Endodermal cell (in vitro differentiated cells): ENCODE measurements around the gene PLEKHA8. TPM values are rescaled to one million over a fixed set of nuclear protein-coding genes. Genes with fewer than 3 reads are reported as not detected.

ENCODE experiments used
- DNase-seq: peaks from one replicate; pipeline ENCODE4 v3.0.0-alpha.2; 2017
- H3K27ac ChIP-seq: 2 replicates; pipeline ENCODE4 v1.5.1; 2013; ENCODE audit warnings: mild to moderate bottlenecking, low read depth, low read length, moderate library complexity
- H3K27me3 ChIP-seq: 2 replicates; pipeline ENCODE4 v1.6.1; 2013; ENCODE audit warnings: mild to moderate bottlenecking, low read length, moderate library complexity; ENCODE audit not compliant: insufficient read depth, control insufficient read depth, poor library complexity, severe bottlenecking
- H3K36me3 ChIP-seq: 2 replicates; pipeline ENCODE4 v1.7.0; 2013; ENCODE audit warnings: mild to moderate bottlenecking, low read length, moderate library complexity; ENCODE audit not compliant: control insufficient read depth, insufficient read depth
- H3K4me1 ChIP-seq: one replicate; pipeline ENCODE4 v1.7.0; 2013; ENCODE audit warnings: low read length; ENCODE audit not compliant: control insufficient read depth, insufficient read depth
- H3K4me3 ChIP-seq: 2 replicates; pipeline ENCODE4 v1.5.1; 2013; ENCODE audit warnings: mild to moderate bottlenecking, low read length, moderate library complexity
- H3K9ac ChIP-seq: 2 replicates; pipeline ENCODE4 v1.6.1; 2013; ENCODE audit warnings: mild to moderate bottlenecking, low read length, moderate library complexity; ENCODE audit not compliant: poor library complexity, severe bottlenecking; ENCODE audit errors: extremely low read depth
- H3K9me3 ChIP-seq: 2 replicates; pipeline ENCODE4 v1.6.1; 2013; ENCODE audit warnings: mild to moderate bottlenecking, low read length, moderate library complexity; ENCODE audit not compliant: control insufficient read depth
- H3K27ac Mint-ChIP-seq: 2 replicates; pipeline ENCODE4 v1.8.0; 2020; ENCODE audit warnings: mixed read lengths
- H3K27me3 Mint-ChIP-seq: 2 replicates; pipeline ENCODE4 v1.8.0; 2021; ENCODE audit warnings: mild to moderate bottlenecking, mixed read lengths; ENCODE audit not compliant: insufficient read depth
- H3K36me3 Mint-ChIP-seq: 2 replicates; pipeline ENCODE4 v1.8.0; 2020; ENCODE audit warnings: low read depth, mixed read lengths
- H3K4me1 Mint-ChIP-seq: 2 replicates; pipeline ENCODE4 v1.8.0; 2020; ENCODE audit warnings: mixed read lengths
- H3K4me3 Mint-ChIP-seq: 2 replicates; pipeline ENCODE4 v1.8.0; 2020; ENCODE audit warnings: mild to moderate bottlenecking, moderate library complexity, mixed read lengths
- H3K9me3 Mint-ChIP-seq: 2 replicates; pipeline ENCODE4 v1.8.0; 2020; ENCODE audit warnings: mild to moderate bottlenecking, mixed read lengths
- WGBS, 2 experiments: methylation state at CpG; one replicate each; pipeline versions ENCODE4 v1.1.5 to v1.1.7; 2013; ENCODE audit warnings: missing lambda C conversion rate in 2 of 2, mixed read lengths in 1 of 2; ENCODE audit not compliant: insufficient coverage in 1 of 2, insufficient read length in 1 of 2; 5-methylcytosine and 5-hydroxymethylcytosine counted together
- total RNA-seq, 2 donors: library from RNA; stranded (reverse); fragmentation: NEBNext Ultra II Directional in 1 of 2; extraction: Animal tissue kit (Norgen Biotek cat#: 25700) in 1 of 2; gene quantifications; 2 replicates in 1 of 2; 3 replicates in 1 of 2; pipeline ENCODE4 v1.2.1, GENCODE V29; 2021
- TF ChIP-seq, protein P1 (sequence below): fragments of 200-600 bp; sonication (generic); conservative IDR thresholded peaks from 2 replicates; pipeline ENCODE4 v1.5.0; 2021; ENCODE audit warnings: antibody characterized with exemption, mild to moderate bottlenecking

The PLEKHA8 gene
- total RNA-seq, 2 donors from 2014 or later, result 37.7 to 42.2 TPM

DNA sequence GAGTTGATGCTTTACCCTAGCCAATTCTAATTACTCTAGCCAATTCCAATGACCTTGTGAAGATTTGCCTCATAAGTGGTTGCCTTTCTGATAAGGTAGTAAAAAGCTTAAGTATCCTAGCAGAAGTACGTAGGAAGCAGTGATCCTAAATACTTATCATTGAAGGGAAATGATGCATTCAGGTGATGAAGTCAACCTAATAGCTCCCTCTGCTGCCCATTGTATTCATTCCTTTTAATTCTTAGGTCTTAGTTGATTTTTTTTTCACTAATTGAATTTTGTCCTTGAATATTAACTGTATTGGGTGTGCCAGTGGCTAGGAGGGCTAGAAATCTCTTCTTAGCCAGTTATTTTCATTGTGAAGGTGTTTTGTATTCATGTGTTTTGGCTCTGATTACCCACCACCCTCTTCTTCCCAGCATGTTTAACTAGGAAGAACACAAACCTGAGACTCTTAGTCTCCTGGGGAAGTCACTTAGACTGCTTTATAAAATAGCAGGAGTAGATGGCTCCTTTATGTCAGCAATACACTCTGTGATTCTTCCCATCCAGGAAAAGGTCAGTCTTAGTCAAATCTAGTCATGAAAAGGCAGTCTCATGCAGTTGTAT is 46.3 kb downstream of the PLEKHA8 start:
- no peak overlapping the region for H3K4me3 ChIP-seq
- H3K36me3 ChIP-seq, result peaks cover 41% of the 10 kb centered on the region
- no peaks in the 10 kb centered on the region for H3K27me3 ChIP-seq
- H3K9me3 Mint-ChIP-seq, result no peaks in the 10 kb centered on the region
- H3K9ac ChIP-seq, result no peak overlapping the region
- no peak overlapping the region for H3K4me3 Mint-ChIP-seq
- TF ChIP-seq, protein P1, sequence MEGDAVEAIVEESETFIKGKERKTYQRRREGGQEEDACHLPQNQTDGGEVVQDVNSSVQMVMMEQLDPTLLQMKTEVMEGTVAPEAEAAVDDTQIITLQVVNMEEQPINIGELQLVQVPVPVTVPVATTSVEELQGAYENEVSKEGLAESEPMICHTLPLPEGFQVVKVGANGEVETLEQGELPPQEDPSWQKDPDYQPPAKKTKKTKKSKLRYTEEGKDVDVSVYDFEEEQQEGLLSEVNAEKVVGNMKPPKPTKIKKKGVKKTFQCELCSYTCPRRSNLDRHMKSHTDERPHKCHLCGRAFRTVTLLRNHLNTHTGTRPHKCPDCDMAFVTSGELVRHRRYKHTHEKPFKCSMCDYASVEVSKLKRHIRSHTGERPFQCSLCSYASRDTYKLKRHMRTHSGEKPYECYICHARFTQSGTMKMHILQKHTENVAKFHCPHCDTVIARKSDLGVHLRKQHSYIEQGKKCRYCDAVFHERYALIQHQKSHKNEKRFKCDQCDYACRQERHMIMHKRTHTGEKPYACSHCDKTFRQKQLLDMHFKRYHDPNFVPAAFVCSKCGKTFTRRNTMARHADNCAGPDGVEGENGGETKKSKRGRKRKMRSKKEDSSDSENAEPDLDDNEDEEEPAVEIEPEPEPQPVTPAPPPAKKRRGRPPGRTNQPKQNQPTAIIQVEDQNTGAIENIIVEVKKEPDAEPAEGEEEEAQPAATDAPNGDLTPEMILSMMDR, result peak; percentile 76
- H3K27ac ChIP-seq, result no peak overlapping the region
- no peaks in the 10 kb centered on the region for H3K9me3 ChIP-seq
- 71% methylated on average over 1 of the region's 1 CpG; no CpG with 5 or more reads in 1 of the 2 experiments for WGBS, 2 experiments
- DNase-seq, result no peak
- no peaks in the 10 kb centered on the region for H3K27me3 Mint-ChIP-seq
- no peak overlapping the region for H3K27ac Mint-ChIP-seq
- H3K4me1 ChIP-seq, result peaks cover 3% of the 10 kb centered on the region
- H3K4me1 Mint-ChIP-seq, result peaks cover 19% of the 10 kb centered on the region
- peaks cover 16% of the 10 kb centered on the region for H3K36me3 Mint-ChIP-seq

DNA sequence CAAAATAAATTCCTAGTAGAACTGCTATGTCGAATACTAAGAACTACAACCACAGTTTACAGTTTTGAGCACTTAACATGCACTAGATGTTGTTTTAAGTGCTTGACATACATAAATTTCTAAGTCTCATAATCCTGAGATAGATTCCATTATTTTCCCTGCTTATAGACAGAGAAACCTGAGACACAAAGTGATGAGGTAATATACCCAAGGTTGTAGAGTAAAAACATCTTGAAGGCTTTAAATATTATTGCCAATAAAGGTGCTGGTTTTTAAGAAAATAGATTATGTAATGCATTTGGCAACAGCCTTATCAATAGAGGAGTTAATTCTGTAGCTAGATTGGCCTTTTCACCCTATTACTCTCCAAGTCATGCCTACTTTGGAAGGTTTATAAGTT is 48.2 kb downstream of the PLEKHA8 start:
- Histone ChIP-seq H3K36me3 (peaks cover 46% of the 10 kb centered on the region), H3K4me3 (no peak overlapping the region), H3K9ac (no peak overlapping the region), H3K27me3 (no peaks in the 10 kb centered on the region), H3K9me3 (no peaks in the 10 kb centered on the region), H3K27ac (no peak overlapping the region), H3K4me1 (peaks cover 3% of the 10 kb centered on the region)
- H3K27ac Mint-ChIP-seq, result no peak overlapping the region
- peaks cover 17% of the 10 kb centered on the region for H3K36me3 Mint-ChIP-seq
- H3K4me1 Mint-ChIP-seq, result peaks cover 25% of the 10 kb centered on the region
- no peaks in the 10 kb centered on the region for H3K27me3 Mint-ChIP-seq
- H3K9me3 Mint-ChIP-seq, result no peaks in the 10 kb centered on the region
- 75% methylated on average over 1 of the region's 1 CpG; no CpG with 5 or more reads in 1 of the 2 experiments for WGBS, 2 experiments
- DNase-seq, result no peak
- TF ChIP-seq, protein P1, result no peak
- H3K4me3 Mint-ChIP-seq, result no peak overlapping the region

DNA sequence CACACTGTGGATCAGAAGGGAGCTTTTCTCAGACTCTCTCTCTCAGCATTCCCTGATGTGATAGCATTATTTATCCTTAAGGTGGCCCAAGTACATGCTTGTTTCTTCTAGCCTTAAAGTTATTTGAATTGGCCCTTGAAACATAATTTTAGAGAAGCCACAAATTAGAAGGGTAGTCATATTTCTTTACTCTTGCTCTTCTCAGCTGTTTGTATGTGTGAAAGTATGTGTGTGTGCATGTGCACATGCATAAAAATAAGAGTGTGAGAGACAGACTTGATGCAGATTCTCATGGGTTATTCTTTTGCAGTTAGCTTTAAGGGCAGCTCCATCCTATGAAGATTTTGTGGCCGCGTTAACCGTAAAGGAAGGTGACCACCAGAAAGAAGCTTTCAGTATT is 50.1 kb downstream of the PLEKHA8 start:
- Mint-ChIP-seq H3K36me3 (peaks cover 18% of the 10 kb centered on the region), H3K27ac (no peak overlapping the region), H3K4me1 (peaks cover 25% of the 10 kb centered on the region), H3K9me3 (no peaks in the 10 kb centered on the region), H3K4me3 (no peak overlapping the region), H3K27me3 (no peaks in the 10 kb centered on the region)
- Histone ChIP-seq H3K36me3 (peaks cover 46% of the 10 kb centered on the region), H3K27ac (no peak overlapping the region), H3K9me3 (no peaks in the 10 kb centered on the region), H3K4me1 (peaks cover 3% of the 10 kb centered on the region), H3K9ac (no peak overlapping the region), H3K27me3 (no peaks in the 10 kb centered on the region), H3K4me3 (no peak overlapping the region)
- no peak for DNase-seq
- TF ChIP-seq, protein P1, result no peak
- WGBS, 2 experiments, result 92 to 100% methylated on average over 1 to 3 of the region's 3 CpGs
